ENCODE measurements around the gene HAGHL.
A peak's percentile ranks its signal among the peaks of the same experiment; 100 is the strongest.
"Not testable (repeated sequence)": the region's sequence is repeated elsewhere in the genome, so short reads cannot be mapped to it uniquely, and the experiment has no call there.

Gene HAGHL

DNA sequence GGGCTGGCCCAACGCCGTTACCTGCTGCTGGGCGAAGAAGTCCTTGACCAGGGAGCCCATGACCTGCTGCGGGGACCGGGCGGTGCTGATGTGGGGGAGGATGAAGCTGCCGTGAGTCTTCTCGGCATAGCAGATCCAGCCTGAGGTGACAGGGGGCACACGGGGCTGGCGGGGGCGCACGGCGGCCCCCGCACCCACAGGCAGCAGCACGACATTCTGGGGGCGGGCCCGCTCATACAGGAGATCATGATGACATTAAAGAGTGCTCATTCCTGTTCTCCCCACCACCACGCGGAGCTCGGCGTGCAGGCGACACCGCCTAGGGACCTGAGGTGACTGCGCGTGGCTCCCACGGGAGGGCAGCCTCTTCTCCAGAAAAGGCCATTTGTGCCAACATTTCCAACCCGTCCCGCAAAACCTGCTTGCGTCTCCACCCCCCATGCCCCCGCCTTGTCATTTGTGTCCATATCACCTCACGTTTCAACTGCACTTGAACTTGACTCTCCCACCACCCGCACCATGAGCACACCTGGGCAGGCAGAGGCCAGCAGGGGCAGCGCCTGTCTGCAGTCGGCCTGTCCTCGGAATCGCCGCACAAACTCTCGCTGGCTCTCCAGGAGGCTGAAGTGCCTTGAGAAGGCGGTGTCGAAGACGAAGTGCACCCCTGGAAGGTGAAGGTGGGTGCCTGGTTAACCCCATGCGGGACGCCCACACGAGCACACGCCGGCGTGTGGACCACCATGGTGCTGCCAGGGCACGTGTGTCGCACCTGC lies 7.5 kb downstream of the HAGHL start:
- no peak for DNase-seq (ENCODE audit: low spot score)

DNA sequence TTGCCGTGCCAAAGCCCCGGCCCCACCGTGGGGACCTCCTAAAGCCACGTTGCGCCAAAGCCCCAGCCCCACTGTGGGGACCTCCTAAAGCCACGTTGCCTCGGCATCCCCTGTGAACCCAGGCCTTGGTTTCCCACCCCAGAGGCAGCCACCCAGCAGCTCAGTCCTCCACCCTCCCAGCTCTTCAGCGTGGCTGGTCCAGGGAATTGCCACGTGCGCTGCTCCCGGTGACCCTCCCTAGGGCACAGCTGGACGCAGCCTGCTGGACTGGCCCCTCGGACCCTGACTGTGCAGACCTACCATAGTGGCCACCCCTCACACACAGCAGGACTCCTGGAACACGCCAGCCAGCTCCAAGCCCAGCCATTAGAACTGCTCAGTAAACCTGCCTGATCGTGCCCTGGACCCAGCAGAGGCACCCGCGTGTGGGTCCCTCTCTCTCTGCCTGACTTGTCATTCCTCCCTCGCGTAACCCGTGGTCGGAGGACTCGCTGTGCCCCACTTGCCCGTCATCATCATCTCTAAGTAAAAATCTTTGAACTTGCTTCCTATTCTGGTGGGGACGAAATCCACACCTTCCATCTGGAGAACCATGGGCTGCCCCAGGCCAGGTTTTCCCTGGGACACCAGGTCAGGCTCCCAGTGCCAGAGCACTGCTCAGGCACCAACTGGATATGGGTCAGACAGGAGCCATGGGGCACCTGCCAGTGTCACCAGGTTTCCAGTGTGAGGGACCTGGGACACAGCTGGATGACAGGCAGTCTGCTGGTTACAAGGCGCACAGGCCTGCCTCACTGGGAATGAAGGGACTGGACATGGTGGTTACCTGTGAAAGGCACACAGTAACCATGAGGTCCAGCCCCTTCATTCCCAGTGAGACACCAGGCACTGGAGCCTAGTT lies 8.3 kb downstream of the HAGHL start:
- DNase-seq (ENCODE audit: low spot score): no peak

DNA sequence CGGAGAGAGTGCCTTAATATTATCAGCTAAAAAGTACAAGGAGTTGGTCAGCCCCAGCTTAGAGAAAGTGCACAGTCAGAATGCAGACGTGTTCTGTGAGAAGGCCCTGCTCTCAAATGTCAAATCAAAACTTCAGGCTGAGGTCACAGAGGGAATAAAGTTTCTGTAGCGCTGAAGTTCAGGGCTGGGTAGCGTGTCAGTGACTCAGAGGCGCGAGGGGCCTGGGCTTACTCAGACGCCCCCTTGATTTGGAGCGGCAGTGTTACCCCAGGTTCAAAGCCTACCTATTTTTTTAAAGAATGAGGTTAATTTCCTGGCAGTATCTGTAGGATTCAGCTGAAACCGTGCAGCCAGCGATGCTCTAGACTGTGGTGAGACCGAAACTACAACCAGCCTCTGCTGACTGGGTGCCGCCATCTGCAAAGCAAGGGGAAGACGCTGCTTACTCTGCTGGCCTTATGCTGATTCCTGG lies 9.1 kb downstream of the HAGHL start:
- DNase-seq (ENCODE audit: low spot score): no peak

DNA sequence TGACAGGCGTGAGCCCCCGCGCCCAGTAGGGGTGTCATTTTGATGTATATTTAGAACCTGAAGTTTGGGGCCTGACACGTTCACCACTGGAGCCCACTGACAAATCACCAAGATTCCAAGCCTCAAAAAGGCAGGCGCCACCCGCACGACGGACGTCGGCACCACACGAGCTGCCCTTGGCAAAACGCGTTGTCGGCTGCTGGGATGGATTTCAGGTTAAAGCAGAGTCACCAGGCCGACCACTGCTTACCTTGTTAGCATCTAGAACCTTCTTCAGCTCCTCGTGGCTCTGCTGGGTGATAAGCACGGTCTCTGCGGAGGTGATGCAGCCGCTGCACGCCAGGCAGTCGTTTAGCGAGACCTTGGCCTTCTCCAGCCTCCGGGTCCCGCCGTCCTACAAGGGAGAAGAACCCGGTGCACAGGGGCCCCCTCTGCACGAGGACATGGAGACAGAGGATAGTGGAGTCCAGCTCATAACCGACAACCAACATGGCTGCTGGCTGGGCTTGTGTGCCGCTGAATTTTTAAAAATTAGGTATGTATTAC lies 10.1 kb downstream of the HAGHL start:
- DNase-seq (ENCODE audit: low spot score): no peak

DNA sequence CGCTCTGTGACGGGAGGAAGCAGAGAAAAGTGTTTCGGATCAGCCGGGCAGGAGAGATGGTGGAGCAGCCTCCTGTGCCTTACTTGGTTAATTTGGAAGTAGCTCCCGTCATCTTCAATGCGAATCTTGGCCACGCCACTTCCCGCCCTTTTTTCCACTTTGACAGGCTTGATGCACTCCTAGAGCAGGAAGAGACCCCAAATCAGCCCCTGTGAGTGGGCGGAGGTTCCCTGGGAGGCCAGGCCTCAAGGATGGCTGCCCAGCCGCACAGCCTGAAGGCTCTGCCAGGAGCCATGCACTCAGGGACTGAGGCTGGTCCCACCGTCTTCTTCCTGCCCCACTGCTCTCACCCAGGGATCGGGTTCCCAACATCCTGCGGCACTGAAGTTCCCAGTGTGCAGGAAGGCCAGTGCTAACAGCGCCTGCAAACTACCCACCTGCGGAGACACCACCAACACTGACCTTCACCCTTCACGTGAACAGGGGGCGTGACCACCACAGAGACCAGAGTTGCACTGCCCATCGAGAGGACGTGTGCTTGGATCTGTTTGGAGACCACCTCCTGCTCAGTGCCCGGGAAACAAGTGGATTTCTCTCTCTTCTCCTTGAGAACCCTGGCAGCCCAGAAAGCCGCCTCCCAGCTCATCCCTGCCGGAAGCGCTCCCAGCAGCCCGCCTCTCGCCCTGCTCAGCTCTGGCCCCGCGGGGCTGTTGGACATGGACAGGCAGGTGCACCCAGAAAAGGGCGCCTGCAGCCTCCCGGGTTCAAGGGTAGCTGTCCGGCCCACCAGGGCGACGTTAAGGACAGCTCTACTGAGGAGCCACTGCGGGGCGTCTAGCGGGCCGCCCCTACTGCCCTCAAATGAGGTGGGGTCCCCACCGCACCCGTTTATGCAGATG lies 12.9 kb downstream of the HAGHL start:
- no peak for DNase-seq (ENCODE audit: low spot score)

DNA sequence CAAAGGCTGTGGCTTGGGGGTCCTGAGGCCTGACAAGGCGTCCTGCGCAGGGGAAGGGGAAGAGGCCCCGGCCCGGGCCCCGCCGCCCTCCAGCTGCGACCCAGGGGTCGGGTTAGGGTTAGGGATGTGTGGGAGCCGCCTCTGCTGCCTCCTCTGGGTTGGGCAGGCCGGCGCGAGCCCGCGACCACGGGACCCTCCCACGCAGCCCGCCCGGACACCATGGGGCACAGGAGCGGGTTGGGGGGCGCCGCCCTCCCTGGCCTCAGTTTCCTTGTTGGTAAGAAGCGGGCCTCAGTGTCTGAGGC lies 13.5 kb downstream of the HAGHL start:
- no peak for DNase-seq (ENCODE audit: low spot score)

DNA sequence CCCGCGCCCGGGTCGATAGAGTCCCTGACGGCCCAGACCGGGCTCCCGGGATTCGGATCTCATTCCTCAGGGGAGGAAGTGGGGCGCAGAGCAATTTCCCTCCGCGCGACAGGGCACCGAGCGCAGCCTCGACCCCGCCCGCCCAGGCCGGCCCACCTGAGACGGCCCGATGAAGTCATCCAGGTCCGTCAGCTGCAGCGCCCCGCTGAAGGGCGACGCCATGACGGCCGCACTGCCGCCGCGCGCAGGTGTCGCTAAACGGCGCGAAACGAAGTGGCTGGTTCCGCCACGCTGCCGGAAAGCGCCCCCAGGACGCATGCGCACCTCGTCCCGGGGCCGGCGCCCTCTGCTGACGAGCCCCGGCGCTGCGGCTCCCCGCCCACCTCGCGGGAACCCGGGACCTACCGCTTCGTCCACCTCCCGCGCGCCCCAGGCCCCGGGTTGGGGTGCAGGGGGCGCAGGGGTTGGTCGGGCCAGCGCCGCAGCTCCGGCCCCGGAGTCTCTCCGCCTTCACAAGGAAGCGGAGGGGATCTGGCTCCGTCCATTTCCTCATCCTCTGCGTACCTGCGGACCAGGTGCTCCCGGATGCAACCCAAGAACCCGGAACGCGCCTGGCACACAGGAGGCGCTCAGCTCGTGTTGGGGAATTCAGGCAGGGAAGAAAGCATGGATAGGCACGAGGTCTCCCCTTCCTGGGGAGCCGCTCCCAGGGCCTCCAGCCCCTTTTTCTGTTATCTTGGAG lies 14.0 kb downstream of the HAGHL start, which contains the start of gene CIAO3:
Gene CIAO3 (minus strand): TSS at position 234 of the 742 bp plus-strand sequence. CDS start 12 bp downstream, at position 222.
- peak; percentile 82 for DNase-seq (ENCODE audit: low spot score)

DNA sequence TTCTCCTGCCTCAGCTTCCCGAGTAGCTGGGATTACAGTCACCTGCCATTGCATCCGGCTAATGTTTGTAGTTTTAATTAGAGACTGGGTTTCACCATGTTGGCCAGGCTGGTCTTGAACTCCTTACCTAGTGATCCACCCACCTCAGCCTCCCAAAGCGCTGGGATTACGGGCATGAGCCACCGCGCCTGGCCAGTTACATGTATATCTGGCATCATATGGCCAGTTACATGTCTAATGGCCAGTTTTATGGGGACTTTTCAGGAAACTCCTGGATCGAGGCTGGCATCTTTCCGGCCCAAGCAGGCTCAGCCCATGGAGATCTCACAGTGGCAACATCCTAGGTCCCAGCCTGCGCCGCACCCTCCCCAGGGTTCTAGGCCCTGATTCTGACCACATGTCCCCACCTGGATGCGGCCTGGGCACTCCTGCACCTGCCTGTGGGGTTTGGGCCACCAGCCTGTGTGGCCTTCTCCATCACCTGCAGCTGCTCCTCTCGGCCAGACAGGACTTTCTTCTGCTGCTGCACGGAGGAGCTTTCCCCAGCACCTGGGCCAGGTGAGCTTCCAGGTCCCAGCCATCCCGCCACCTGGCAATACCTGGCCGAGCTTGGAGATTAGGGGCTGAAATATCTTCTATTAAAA lies 15.2 kb downstream of the HAGHL start:
- no peak for DNase-seq (ENCODE audit: low spot score)

DNA sequence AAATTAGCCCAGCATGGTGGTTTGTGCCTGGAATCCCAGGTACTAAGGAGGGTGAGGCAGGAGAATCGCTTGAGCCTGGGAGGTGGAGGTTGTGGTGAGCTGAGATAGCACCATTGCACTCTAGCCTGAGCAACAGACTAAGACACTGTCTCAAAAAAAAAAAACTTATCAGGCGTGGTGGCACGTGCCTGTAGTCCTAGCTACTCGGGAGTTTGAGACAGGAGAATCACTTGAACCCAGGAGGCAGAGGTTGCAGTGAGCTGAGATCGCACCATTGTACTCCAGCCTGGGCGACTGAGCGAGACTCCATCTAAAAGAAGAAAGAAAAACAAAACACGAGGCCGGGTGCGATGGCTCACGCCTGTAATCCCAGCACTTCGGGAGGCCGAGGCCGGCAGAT lies 16.0 kb downstream of the HAGHL start:
- DNase-seq (ENCODE audit: low spot score): not testable (repeated sequence)

DNA sequence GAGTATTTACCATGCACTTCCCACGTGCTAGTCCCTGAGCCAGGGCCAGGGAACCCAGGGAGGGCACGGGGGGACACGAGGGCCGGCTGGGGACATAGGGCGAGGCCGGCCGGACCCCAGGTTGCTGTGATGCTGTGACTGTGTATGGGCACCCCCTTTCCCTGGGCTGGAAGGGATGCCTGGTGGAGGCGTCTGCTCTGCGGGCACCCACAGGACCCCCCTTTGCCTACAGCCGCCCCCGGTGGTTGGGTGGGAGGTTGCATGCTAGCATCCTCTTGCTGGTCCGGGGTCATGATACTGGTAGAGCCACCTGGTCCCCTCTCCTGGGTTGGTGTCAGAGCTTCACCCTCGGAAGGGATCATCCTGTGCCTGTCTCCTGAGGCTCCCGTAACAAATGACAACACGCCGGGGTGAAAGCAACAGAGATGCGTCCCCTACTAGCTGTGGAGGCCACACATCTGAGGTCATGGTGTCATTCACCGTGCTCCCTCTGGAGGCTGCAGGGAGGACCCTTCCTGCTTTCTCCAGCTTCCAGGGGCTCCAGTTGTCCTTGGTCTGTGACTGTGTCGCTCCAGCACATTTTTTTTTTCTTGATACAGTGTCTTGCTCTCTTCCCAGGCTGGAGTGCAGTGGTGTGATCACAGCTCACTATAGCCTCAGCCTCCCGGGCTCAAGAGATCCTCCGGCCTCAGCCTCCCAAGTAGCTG lies 17.0 kb downstream of the HAGHL start:
- no peak for DNase-seq (ENCODE audit: low spot score)

DNA sequence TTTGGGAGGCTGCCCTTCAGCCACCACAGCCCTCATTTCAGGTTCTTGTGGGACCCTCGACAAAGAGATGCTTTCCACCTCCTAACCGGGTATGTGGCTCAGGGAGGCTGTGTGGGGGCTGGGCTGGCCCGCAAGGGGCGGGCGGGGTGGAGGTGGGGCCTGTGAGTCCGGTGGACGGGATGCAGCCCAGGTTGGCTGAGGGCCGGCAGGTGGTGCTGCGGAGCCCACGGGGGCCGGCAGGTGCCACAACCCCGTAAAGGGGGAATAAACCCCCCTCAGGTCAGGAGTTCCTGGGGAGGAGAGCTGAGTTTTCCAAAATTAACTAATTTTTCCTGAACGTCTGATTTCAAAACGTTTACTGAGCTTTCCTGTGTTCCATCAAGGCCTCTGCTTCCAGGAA lies 18.8 kb downstream of the HAGHL start:
- DNase-seq (ENCODE audit: low spot score): no peak

DNA sequence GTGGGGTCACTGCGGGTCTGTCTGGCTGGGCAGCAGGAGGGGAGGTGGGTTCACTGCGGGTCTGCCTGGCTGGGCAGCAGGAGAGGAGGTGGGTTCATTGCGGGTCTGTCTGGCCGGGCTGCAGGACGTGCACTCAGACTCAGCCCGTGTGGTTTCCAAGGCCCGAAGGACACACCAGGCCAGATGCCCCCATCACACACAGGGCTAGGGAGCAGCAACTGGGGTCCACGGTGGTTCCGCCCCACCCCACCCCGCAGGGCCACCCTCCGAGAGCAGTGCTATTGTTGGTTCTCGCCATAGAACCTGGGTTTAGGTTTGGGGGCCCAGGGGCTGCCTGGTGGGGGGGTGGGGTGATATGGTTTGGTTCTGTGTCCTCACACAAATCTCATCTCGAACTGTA lies 19.7 kb downstream of the HAGHL start:
- no peak for DNase-seq (ENCODE audit: low spot score)

DNA sequence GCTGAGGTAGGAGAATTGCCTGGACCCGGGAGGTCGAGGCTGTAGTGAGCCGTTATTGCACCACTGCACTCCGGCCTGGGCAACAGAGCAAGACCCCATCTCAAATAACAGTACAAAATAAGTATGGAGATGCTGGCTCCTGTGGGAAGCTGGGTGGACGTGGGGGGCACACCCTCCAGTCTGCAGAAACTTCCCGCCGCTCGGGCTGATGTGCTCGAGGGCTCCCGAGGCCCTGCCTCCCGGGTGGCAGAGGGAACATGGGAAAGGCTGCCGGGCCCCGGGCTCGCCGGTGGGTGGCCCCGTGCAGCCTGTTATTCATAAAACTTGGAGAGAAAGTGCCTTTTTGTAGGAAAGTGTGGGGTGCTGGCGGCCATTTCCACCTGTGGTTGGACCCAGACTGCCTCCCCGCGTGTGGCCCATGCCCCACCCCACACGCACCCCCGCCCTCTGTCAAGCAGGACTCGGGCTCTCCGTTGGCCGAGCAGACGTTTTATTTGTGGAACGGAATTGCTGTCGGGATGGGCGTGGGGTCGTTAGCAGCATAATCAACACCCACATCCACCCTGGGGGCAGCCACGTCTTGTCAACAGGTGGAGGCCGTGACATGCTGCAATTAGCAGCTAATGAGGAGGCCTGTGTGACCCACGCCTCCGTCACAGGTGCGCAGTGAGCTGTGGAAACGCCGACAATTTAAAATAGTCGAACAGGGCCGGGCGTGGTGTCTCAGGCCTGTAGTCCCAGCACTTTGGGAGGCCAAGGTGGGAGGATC lies 21.3 kb downstream of the HAGHL start:
- no peak for DNase-seq (ENCODE audit: low spot score)

DNA sequence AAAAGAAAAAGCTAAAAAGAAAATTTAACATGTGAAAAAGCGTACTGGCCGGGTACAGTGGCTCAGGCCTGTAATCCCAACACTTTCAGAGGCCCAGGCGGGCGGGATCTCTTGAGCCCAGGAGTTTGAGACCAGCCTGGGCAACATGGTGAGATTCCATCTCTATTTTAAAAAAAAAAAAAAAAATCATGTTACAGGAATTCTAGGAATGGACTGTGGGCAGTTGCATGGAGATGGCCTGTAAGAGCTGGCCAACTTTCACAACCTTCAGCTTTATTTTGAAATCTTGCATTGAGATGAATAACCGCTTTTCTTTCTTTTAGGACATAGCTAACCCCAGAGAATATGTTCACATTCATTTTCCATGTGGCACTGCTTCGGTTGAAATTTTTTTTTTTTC lies 22.1 kb downstream of the HAGHL start:
- DNase-seq (ENCODE audit: low spot score): no peak

DNA sequence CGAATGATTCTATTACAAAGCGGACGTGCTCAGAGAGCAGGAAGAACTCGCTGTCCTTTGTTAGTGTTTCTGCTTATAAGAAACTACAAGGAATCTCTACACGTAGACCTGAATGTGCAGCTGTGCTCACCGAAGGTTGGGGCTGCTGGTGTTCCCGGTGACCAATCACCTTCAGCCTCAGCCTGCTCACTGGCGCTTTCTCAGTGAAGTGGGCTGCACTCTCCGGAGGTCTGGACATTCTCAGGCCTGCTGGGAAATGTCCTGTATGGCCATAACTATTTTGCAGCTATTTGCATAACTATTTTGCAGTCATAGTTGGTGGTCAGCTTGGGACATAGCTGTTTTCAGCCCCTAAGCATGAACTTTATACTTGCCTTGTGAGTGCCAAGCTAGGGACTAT lies 23.6 kb downstream of the HAGHL start:
- no peak for DNase-seq (ENCODE audit: low spot score)

DNA sequence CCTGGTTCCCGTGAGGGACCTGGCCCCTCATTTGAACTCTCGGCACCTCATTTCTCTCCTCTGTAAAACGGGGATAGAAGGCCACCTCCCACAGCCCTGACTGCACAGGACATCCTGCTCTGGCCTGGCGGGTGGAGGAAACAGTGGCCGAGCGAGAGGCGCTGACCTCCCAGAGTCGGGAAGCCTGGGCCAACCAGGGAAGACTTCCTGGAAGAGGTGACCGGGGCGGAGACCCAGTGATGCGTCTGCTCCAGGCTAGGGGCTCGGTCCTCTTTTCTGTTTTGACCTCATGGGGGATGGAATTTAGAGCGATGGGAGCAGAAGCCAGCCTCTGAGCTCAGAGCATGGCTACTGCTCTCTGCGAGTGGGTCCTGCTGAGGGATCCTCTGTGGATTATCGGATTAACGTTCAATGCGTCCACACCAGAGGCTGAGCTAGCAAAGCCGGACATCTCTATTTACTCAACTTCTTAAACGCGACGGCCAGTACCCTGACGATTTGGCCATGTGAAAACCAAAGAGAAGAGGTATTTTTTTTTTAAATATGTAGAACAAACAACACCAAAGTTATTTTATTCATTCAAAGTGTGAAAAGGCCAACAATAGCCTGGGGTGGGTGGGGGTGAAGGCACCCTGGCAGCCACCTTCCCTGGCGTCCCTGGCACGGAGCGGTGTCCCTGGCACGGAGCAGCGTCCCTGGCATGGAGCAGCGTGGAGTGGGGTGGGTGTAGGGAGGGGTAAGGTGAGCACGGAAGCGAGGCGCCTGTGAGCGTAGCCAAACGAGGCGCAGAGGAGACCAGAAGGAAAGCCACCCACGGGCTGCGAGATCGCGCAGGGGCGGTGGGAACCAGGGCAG lies 24.5 kb downstream of the HAGHL start:
- DNase-seq (ENCODE audit: low spot score): peak; percentile 58

DNA sequence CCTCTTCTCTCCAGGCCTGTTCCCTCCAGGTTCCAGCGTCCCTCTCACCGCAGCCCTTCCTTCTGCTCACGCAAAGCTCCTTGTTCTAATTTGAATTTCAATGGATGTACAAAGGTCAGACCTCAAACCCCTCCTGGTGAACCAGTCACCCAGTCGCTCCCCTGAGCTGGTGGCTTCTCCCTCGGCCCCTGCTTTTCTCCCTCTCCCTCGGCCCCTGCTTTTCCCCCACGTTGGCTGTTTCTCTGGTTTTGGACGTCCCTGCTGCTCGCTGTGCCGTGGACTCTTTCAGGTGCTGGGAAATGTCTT lies 25.1 kb downstream of the HAGHL start:
- no peak for DNase-seq (ENCODE audit: low spot score)

DNA sequence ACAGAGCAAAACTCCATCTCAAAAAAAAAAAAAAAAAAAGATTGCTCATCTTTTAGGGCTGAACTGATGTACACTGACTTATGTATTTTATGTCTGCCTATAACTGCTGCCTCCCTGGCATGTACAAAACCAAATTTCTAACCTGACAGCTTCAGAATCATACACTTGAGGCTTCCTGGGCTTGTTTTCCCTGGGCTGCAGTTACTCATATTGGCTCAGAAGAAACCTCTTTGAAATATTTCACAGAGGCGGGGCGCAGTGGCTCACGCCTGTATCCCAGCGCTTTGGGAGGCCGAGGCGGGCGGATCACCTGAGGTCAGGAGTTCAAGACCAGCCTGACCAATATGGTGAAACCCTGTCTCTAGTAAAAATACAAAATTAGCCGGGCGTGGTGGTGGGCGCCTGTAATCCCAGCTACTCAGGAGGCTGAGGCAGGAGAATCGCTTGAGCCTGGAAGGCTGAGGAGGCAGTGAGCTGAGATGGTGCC lies 27.3 kb downstream of the HAGHL start:
- not testable (repeated sequence) for DNase-seq (ENCODE audit: low spot score)
